Measurements from ENCODE around the gene SLC25A10.
A peak's percentile ranks its signal among the peaks of the same experiment; 100 is the strongest.

SLC25A10 gene

GRCh38 chr17:81687770-81688541, 24.1 kb upstream of the SLC25A10 start:
- no peak for DNase-seq

DNA sequence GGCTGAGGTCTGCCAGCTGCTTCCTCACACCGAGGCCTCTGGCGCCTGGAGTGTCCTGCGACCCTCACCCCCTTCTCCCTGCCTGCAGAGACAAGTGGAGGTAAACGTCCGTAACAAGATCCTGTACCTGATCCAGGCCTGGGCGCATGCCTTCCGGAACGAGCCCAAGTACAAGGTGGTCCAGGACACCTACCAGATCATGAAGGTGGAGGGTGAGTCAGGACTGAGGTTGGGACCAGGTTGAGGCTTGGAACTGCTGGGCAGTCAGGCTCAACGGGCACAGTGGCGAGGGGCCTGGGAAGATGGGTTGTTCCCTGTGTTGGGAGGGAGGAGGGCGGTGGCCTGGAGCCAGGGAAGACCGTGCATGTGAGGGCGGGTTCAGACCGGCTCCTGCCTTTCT, 23.5 kb upstream of the SLC25A10 start:
- no peak for DNase-seq

- DNase-seq, result no peak
Measured at GRCh38 chr17:81690066-81690465, 22.0 kb upstream of the SLC25A10 start.

DNA sequence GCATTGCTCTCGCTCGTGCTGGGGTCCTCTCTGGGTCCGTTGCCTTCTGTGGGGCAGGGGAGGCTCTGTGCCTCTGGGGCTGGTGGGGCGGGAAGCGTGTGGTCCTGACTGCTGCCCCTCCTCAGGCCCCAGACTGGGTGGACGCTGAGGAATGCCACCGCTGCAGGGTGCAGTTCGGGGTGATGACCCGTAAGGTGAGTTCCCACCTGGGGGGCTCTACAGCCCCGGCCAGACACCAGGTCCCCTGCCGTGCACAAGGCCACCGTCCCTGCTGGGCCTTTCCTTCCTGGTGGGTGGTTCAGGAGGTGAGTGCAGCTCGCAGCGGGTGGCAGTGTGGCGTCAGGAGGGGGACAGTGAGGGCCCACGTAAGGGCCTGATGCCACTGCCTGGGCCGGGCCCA, 21.5 kb upstream of the SLC25A10 start:
- no peak for DNase-seq

GRCh38 chr17:81691196-81691595, 20.9 kb upstream of the SLC25A10 start:
- DNase-seq, result no peak

DNA sequence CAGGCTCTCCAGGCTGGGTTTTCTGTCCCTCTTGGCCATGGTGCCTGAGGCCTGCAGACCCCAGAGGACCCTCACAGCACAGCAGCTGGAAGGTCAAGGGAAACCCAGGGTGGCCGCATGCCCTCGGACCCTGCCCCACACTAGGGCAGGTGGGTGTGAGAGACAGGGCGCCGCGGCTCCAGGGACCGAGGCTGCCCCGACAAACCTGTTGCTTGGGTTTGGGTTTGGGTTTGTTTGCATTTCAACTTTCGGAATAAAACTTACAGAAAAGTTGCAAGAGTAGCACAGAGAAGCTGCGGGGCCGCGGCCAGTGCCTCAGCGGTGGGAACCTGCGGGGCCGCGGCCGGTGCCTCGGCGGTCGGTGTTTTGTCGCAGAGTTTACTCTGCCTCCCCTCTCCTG, 20.5 kb upstream of the SLC25A10 start:
- DNase-seq, result no peak

GRCh38 chr17:81693509-81694210, 18.4 kb upstream of the SLC25A10 start:
- DNase-seq, result no peak

DNA sequence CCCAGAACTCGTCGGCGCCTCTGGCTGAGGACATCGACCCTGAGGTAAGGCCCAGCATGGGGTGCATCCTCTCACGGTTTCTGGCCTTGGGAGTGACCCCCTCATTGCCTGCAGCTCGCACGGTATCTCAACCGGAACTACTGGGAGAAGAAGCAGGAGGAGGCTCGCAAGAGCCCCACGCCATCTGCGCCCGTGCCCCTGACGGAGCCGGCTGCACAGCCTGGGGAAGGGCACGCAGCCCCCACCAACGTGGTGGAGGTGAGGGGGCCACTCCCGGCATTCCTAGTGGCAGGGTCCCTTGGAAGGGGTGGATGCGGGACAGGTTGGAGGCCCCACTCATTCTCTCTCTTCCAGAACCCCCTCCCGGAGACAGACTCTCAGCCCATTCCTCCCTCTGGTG, 17.3 kb upstream of the SLC25A10 start:
- no peak for DNase-seq

DNA sequence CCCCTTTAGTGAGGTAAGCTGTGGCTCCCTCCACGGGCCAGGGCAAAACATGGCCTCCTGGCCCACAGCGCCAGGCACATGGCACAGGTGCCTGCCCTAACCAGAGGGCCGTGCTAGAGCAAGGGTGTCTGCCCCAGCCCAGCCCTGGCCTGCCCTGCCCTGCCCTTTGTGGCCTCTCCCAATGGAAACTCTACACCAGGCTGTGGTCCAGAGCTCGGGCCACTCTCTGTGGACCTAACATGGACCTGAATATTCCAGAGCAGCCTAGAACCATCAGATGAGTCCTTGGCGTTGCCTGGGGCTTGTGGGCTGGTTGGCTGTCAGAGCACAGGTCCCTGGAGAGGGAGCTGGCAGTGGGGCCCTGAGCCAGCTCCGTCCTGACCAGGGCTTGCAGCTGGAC, 16.9 kb upstream of the SLC25A10 start:
- DNase-seq, result no peak

DNA sequence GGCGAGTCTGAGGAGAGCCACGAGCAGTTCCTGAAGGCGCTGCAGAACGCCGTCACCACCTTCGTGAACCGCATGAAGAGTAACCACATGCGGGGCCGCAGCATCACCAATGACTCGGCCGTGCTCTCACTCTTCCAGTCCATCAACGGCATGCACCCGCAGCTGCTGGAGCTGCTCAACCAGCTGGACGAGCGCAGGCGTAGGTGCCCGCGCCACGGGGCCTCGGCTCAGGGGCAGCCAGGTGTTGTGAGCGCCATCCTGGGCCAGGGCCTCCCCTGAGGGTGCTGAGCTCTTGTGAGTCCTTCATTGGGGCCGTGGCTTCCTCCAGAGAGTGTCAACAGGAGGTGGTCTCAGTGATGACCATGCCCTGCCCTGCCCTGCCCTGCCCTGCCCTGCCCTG, 16.3 kb upstream of the SLC25A10 start:
- no peak for DNase-seq

- no peak for DNase-seq
Measured at GRCh38 chr17:81696218-81696941, 15.7 kb upstream of the SLC25A10 start.

GRCh38 chr17:81697261-81698044, 14.6 kb upstream of the SLC25A10 start:
- DNase-seq, result no peak

DNA sequence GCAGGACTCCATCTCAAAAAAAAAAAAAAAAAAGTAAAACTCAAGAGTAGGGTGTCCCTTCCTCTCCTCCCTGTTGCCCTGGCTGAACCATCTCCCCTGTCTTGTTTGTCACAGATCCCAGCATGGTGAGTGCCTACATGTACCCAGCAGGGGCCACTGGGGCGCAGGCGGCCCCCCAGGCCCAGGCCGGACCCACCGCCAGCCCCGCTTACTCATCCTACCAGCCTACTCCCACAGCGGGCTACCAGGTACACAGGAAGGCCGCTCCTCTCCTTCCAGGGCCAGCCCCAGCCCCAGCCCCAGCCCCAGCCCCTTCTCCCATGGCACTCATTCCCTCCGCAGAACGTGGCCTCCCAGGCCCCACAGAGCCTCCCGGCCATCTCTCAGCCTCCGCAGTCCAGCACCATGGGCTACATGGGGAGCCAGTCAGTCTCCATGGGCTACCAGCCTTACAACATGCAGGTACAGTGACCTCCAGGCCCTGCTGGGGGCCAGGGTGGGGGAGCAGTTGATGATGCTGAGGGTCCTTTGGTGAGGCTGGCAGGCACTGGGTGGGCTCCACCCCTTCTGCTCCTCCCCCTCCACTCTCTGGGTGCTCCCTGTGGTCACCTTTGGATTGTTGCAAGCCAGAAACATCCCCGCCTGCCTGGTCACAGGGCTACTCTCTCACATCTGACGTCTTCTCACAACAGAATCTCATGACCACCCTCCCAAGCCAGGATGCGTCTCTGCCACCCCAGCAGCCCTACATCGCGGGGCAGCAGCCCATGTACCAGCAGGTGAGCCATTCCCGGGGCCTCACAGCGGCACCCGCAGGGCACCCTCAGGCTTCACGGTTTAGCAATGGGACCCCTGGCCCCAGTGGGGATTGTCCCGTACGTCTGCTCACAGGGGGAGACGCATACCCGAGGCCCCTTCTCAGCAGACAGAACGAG, 11.5 kb upstream of the SLC25A10 start:
- no peak for DNase-seq

DNA sequence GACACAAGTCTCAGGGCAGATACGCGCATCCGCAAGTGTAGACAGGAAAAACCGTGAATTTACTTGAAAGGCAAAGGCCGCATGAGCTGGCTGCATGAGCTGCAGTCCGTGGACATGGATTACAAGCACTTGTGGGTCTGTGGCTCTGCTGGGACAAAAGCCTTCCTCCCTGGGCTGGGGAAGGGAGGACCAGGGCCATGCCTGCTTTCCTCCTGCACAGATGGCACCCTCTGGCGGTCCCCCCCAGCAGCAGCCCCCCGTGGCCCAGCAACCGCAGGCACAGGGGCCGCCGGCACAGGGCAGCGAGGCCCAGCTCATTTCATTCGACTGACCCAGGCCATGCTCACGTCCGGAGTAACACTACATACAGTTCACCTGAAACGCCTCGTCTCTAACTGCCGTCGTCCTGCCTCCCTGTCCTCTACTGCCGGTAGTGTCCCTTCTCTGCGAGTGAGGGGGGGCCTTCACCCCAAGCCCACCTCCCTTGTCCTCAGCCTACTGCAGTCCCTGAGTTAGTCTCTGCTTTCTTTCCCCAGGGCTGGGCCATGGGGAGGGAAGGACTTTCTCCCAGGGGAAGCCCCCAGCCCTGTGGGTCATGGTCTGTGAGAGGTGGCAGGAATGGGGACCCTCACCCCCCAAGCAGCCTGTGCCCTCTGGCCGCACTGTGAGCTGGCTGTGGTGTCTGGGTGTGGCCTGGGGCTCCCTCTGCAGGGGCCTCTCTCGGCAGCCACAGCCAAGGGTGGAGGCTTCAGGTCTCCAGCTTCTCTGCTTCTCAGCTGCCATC, 10.6 kb upstream of the SLC25A10 start:
- no peak for DNase-seq

DNA sequence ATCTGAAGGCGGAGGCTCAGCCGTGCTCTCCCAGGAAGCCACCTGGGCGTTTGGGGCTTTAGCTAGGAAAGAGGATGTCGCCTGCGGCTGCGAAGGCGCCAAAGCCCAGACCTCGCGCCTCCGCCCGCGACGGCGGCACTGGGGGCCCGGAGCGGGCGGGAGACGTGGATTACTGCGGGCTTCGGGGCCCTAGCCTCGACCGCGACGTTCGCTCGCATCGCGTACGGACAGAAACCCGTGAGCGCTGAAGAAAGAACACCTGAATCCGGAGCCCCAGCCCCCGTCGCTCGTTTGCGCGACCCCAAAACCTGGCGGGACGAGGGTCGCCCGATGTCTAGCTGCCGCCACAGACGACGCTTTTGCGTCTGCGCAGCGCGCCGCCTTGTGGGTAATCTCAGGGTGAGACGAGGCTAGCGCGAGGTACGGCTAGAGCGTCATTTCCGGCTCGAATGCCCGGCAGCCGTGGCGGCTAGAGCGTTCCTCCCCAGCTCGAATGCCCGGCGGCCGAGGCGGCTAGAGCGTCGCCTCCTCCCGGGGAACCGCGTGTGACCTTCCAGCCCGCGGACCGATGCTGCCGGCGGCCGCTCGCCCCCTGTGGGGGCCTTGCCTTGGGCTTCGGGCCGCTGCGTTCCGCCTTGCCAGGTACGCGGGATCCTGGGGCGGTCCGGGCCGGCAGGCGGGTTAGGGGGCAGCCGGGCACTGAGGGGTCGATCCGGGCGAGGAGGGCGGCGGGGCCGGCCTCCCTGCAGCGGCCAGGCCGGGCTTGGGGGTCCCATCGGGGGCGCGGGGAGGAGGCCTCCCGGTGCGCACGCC, 8.9 kb upstream of the SLC25A10 start, which contains the start of gene MRPL12:
Gene MRPL12 (plus strand): TSS at position 434 of the 813 bp plus-strand sequence. CDS start 135 bp downstream, at position 569.
- DNase-seq, result peak; percentile 82

DNA sequence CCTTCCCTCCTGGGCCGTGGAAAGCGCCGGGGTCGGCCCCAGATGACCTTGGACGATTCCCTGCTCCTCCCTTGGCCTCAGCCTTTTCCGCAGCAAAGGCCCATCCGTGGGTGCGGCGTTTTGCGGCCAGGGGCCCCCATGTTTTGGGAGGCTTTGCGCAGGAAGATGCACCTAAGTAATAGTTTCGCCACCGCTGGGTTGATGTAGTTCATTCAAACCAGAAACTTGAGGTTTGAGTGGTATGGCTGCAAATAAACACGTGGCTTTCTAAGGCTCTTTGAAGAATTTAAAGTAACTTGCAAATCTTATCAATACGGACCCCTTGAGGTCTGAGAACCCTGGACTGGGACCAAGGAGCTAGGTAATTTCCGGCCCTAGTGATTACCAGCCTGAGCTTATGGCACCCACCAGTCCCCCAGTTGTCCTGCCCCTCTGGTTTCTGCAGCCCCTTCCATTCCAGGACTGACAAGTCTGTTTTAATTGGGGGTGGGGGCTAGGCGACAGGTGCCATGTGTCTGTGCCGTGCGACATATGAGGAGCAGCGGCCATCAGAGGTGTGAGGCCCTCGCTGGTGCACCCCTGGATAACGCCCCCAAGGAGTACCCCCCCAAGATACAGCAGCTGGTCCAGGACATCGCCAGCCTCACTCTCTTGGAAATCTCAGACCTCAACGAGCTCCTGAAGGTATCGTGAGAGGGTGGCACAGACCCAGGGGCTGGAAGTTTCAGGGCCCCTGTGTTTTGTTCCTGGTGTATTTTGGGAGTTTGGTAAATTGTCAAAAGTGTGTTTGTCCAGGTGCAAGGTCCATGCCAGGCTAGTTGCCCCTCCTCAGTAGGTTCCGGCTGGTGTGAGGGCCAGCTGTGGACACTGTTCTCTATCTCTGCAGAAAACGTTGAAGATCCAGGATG, 8.1 kb upstream of the SLC25A10 start:
- peak; percentile 9 for DNase-seq

DNA sequence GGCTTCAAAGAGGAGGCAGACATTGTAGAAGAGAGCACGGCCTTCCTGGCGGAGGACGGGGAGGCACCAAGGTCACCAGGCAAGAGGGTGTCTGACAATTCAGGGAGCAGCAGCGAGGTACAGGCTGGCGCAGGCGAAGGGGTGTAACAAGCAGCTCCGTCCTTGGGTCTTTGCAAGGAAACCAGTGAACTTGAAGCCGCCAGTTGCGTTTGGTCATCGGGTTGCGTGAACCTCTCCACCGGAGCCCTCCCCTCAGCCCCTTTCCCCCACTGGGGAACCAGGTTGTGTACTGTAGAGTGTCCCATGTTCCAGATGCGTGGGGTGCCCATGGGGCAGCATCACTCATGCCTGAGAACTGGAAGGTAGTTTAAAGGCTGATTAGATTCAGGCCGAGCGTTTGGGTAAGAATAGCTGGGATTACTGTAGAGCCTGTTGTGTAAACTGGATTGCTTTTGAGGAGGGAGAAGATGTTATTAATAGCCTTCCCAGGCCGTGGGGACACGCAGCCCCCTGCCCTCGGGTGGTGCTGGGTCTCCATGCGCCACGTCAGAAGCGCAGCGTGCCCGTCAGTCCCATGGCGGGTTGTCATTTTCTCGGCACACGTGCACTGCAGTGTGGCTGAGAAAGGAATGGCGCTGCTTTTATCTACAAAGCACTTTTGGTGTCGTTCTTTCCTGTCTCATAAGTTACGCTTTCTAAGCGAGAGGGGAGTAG, 6.4 kb upstream of the SLC25A10 start:
- DNase-seq, result no peak

DNA sequence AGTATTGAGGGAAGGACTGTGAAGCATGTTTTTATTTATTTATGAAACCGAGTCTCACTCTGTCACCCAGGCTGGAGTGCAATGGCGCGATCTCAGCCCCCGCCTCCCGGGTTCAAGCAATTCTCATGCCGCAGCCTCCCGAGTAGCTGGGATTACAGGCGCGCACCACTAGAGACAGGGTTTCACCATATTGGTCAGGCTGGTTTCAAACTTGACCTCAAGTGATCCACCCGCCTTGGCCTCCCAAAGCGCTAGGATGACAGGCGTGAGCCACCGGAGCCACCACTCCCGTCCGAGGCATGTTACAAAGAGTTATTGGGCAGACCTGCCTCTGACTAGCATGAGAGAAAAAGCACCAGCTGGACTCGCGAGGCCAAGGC, 5.9 kb upstream of the SLC25A10 start:
- no peak for DNase-seq
